HepG2 (cell line): Measurements from ENCODE around the gene LRRC74B. TPM values are rescaled to one million over a fixed set of nuclear protein-coding genes. Genes with fewer than 3 reads are reported as not detected.

ENCODE experiments used
- ATAC-seq: fragments of 200-7000 bp; cut with Tn5 transposase; 3 replicates; pipeline ENCODE4 v1.9.1; 2020; ENCODE audit warnings: mild to moderate bottlenecking, moderate library complexity
- BruUV-seq: library from RNA; stranded (reverse); fragments of 400-500 nt; replicated peaks from 2 replicates; lab custom pipeline; 2021; lab: Mats Ljungman, UMichigan
- CTCF ChIA-PET: fragments of 300-600 bp; formaldehyde crosslinking; extraction: SDS; loops from one replicate; lab custom pipeline; 2021; ENCODE audit warnings: low total read pairs, inconsistent platforms, low intra/inter-chr PET ratio; lab: Yijun Ruan, JAX
- POLR2A ChIA-PET: fragments of 350-600 bp; sonication (Branson Sonifier 250); formaldehyde crosslinking; loops from one replicate; lab custom pipeline; 2020; ENCODE audit warnings: antibody characterized with exemption, inconsistent platforms; lab: Yijun Ruan, JAX
- DNase-seq: peaks from one replicate; pipeline ENCODE4 v3.0.0-alpha.2; 2015; ENCODE audit warnings: low spot score
- FAIRE-seq: peaks from 3 replicates; lab custom pipeline; 2011; peaks lifted over from hg19 to GRCh38; lab: Jason Lieb, UNC
- H2AFZ ChIP-seq: one replicate; pipeline ENCODE4 v1.6.1; 2011; ENCODE audit warnings: low read length, inconsistent platforms
- H3K27ac ChIP-seq: fragments of 300-600 bp; 3 replicates; pipeline ENCODE4 v1.8.0; 2011; ENCODE audit warnings: mixed run types, mild to moderate bottlenecking, mixed read lengths, low read length, inconsistent platforms; ENCODE audit not compliant: insufficient read depth; ENCODE audit errors: extremely low read length
- H3K27me3 ChIP-seq, 2 experiments: fragments of 200-600 bp in 1 of 2; 2 replicates in 1 of 2; 3 replicates in 1 of 2; pipeline versions ENCODE4 v1.6.0 to v1.8.0; 2011; ENCODE audit warnings: low read length in 2 of 2, mild to moderate bottlenecking in 2 of 2, moderate library complexity in 2 of 2, inconsistent platforms in 1 of 2; ENCODE audit not compliant: insufficient read depth in 2 of 2, control insufficient read depth in 1 of 2
- H3K36me3 ChIP-seq, 2 experiments: fragments of 200-600 bp in 1 of 2; replicated peaks in 1 of 2; 2 replicates in 1 of 2; 3 replicates in 1 of 2; pipeline versions ENCODE4 v1.5.1 to v1.8.0; 2011; ENCODE audit warnings: low read length in 2 of 2, inconsistent platforms in 1 of 2; ENCODE audit not compliant: insufficient read depth in 2 of 2, control insufficient read depth in 1 of 2
- H3K4me1 ChIP-seq: 2 replicates; pipeline ENCODE4 v1.5.1; 2012; ENCODE audit warnings: low read length, inconsistent platforms; ENCODE audit not compliant: insufficient read depth
- H3K4me2 ChIP-seq: 2 replicates; pipeline ENCODE4 v1.6.0; 2011; ENCODE audit warnings: low read depth, low read length, inconsistent platforms
- H3K4me3 ChIP-seq, 3 experiments: fragments of 200-600 bp in 1 of 3; sonication (generic), shearing (Covaris generic) in 1 of 3; replicated peaks in 1 of 3; 2 replicates each; pipeline ENCODE4 v1.5.1; 2011 to 2016; ENCODE audit warnings: low read length in 3 of 3, inconsistent platforms in 2 of 3, low read depth in 2 of 3, mild to moderate bottlenecking in 2 of 3, control low read depth in 1 of 3, mixed read lengths in 1 of 3; ENCODE audit not compliant: insufficient read depth in 1 of 3
- H3K79me2 ChIP-seq: one replicate; pipeline ENCODE4 v1.6.1; 2011; ENCODE audit warnings: low read length, inconsistent platforms; ENCODE audit not compliant: insufficient read depth
- H3K9ac ChIP-seq: 2 replicates; pipeline ENCODE4 v1.6.0; 2011; ENCODE audit warnings: mild to moderate bottlenecking, low read depth, low read length, inconsistent platforms; ENCODE audit not compliant: insufficient read depth
- H3K9me3 ChIP-seq: 2 replicates; pipeline ENCODE4 v1.5.1; 2012; ENCODE audit warnings: mild to moderate bottlenecking, low read length
- H4K20me1 ChIP-seq: 2 replicates; pipeline ENCODE4 v1.6.0; 2011; ENCODE audit warnings: inconsistent platforms, mild to moderate bottlenecking, low read length, moderate library complexity; ENCODE audit not compliant: insufficient read depth
- PHF21A ChIP-seq: sonication (generic); formaldehyde crosslinking; IDR thresholded peaks from 2 replicates; pipeline ENCODE4 v1.5.0; 2020; ENCODE audit warnings: mild to moderate bottlenecking, missing genetic modification reagents
- POLR2AphosphoS2 ChIP-seq: IDR thresholded peaks from 2 replicates; pipeline ENCODE4 v1.6.1; 2011; ENCODE audit warnings: low read depth, low read length, improper control_type of control experiment
- SIX1 ChIP-seq: sonication (generic); formaldehyde crosslinking; IDR thresholded peaks from 2 replicates; pipeline ENCODE4 v1.4.0; 2020; ENCODE audit warnings: missing genetic modification reagents, borderline replicate concordance
- TBL1XR1 ChIP-seq: fragments of 150-350 bp; IDR thresholded peaks from 2 replicates; pipeline ENCODE4 v1.6.1; 2014; ENCODE audit warnings: borderline replicate concordance, low read length; ENCODE audit not compliant: partially characterized antibody
- THAP11 ChIP-seq: IDR thresholded peaks from 2 replicates; pipeline ENCODE4 v1.6.1; 2016; ENCODE audit warnings: missing biosample characterization, missing genetic modification reagents
- XRCC5 ChIP-seq: fragments of 200-400 bp; formaldehyde crosslinking; optimal IDR thresholded peaks from 2 replicates; pipeline ENCODE3; 2017; ENCODE audit warnings: mild to moderate bottlenecking, low read length
- ZNF124 ChIP-seq: sonication (generic); formaldehyde crosslinking; IDR thresholded peaks from 2 replicates; pipeline ENCODE4 v1.4.0; 2020; ENCODE audit warnings: missing genetic modification reagents
- WGBS: methylation state at CpG from one replicate; pipeline ENCODE4 v1.1.6; 2017; ENCODE audit warnings: low lambda C conversion rate; 5-methylcytosine and 5-hydroxymethylcytosine counted together
- in situ Hi-C: cut with HindIII; loops from 2 replicates; pipeline ENCODE4 v1.10.0; 2017; ENCODE audit warnings: low pct_unique_long_range_greater_than_20kb; ENCODE audit not compliant: extremely low pct_ligation_motif_present
- intact Hi-C: fragments of 100-400 bp; cut with micrococcal nuclease; formaldehyde crosslinking; loops from one replicate; pipeline ENCODE4 v1.10.0; 2022; ENCODE audit not compliant: unreplicated experiment
- polyA plus RNA-seq, 8 experiments: library from polyadenylated mRNA; depleted of rRNA in 3 of 8; stranded (reverse) in 7 of 8; unstranded in 1 of 8; fragments of >200 nt; fragmentation: Illumina TruSeq in 4 of 8; extraction: Trizol in 4 of 8; gene quantifications; 2 replicates each; pipeline versions ENCODE4 v1.2.1 to v1.2.3, GENCODE V29; 2011 to 2016; ENCODE audit warnings: low read depth in 4 of 8, missing spikeins in 1 of 8, mixed read lengths in 1 of 8; ENCODE audit not compliant: insufficient read depth in 1 of 8
- total RNA-seq, 5 experiments: library from RNA; depleted of rRNA; stranded (reverse); fragments of >200 nt; fragmentation: Illumina TruSeq; extraction: Trizol; gene quantifications; 2 replicates each; pipeline ENCODE4 v1.2.3, GENCODE V29; 2016; ENCODE audit warnings: low read depth in 1 of 5
- TF ChIP-seq, protein P1 (sequence below): sonication (generic); formaldehyde crosslinking; IDR thresholded peaks from 2 replicates; pipeline ENCODE4 v1.8.1; 2023; ENCODE audit warnings: mild to moderate bottlenecking, missing genetic modification reagents
- TF ChIP-seq, protein P2 (sequence below): sonication (generic); formaldehyde crosslinking; IDR thresholded peaks from 2 replicates; pipeline ENCODE4 v1.4.0; 2020; ENCODE audit warnings: missing genetic modification reagents
- TF ChIP-seq, protein P3 (sequence below): IDR thresholded peaks from 2 replicates; pipeline ENCODE4 v1.6.1; 2016; ENCODE audit warnings: mild to moderate bottlenecking, missing biosample characterization, missing genetic modification reagents
- TF ChIP-seq, protein P4 (sequence below): sonication (generic); formaldehyde crosslinking; IDR thresholded peaks from 2 replicates; pipeline ENCODE4 v1.5.0; 2020; ENCODE audit warnings: missing genetic modification reagents, mild to moderate bottlenecking, borderline replicate concordance

The LRRC74B gene
- total and polyA plus RNA-seq, 2 of the 13 experiments (the other 11 are each of a cell fraction or from before 2014, with no cell fraction given): not detected

DNA sequence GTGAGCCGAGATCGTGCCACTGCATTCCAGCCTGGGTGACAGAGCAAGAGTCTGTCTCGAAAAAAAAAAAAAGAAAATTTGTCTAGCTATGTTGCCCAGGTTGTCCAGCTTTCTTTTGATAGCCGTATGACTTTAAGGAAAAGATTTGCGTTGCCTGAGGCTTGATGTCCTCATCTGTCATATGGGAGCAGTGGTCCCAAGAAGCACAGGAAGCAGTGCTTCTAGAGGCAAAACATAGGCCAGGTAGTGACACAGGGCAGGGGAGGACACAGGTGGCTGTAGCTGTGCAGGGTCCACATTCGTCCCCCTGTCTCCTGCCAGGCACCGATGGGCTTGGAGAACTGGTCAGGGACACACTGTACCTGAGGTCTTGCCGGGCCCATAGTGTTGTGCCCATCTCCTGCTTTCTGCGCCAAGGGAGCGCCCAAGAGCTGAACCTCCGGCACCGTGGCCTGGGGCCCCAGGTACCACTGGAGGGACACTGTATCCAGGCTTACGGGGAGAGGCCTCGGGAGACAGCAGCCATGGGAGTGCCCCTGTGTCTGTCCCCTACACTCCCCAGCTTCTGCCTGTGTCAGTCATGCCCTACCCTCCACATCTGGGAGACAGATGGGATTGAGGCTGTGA lies 1.4 kb downstream of the LRRC74B start:
- ChIA-PET POLR2A (no interaction called here), CTCF (no interaction called here)
- H4K20me1 ChIP-seq: no peaks in the 10 kb centered on the region; the same call in 1 of the 2 replicates
- H3K36me3 ChIP-seq: no peaks in the 10 kb centered on the region
- ATAC-seq: no peak
- BruUV-seq: no TSS peak
- H3K4me2 ChIP-seq: no peak overlapping the region
- H3K27ac ChIP-seq: no peak overlapping the region
- H3K9ac ChIP-seq: no peak overlapping the region
- H2AFZ ChIP-seq: no peak overlapping the region
- no peaks in the 10 kb centered on the region for H3K9me3 ChIP-seq
- no peaks in the 10 kb centered on the region for H3K79me2 ChIP-seq
- peaks cover 12% of the 10 kb centered on the region; the same call in 1 of the 2 replicates for H3K4me1 ChIP-seq
- TF ChIP-seq, protein P1, sequence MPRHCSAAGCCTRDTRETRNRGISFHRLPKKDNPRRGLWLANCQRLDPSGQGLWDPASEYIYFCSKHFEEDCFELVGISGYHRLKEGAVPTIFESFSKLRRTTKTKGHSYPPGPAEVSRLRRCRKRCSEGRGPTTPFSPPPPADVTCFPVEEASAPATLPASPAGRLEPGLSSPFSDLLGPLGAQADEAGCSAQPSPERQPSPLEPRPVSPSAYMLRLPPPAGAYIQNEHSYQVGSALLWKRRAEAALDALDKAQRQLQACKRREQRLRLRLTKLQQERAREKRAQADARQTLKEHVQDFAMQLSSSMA: no peak
- TF ChIP-seq SIX1 (CRISPR knock-in tag): no peak
- no peak for TF ChIP-seq TBL1XR1
- TF ChIP-seq, protein P2, sequence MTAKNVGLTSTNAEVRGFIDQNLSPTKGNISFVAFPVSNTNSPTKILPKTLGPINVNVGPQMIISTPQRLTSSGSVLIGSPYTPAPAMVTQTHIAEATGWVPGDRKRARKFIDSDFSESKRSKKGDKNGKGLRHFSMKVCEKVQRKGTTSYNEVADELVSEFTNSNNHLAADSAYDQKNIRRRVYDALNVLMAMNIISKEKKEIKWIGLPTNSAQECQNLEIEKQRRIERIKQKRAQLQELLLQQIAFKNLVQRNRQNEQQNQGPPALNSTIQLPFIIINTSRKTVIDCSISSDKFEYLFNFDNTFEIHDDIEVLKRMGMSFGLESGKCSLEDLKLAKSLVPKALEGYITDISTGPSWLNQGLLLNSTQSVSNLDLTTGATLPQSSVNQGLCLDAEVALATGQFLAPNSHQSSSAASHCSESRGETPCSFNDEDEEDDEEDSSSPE (CRISPR knock-in tag): no peak
- no peak for TF ChIP-seq PHF21A (CRISPR knock-in tag)
- TF ChIP-seq, protein P3, sequence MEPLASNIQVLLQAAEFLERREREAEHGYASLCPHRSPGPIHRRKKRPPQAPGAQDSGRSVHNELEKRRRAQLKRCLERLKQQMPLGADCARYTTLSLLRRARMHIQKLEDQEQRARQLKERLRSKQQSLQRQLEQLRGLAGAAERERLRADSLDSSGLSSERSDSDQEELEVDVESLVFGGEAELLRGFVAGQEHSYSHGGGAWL (CRISPR knock-in tag): no peak
- TF ChIP-seq, protein P4, sequence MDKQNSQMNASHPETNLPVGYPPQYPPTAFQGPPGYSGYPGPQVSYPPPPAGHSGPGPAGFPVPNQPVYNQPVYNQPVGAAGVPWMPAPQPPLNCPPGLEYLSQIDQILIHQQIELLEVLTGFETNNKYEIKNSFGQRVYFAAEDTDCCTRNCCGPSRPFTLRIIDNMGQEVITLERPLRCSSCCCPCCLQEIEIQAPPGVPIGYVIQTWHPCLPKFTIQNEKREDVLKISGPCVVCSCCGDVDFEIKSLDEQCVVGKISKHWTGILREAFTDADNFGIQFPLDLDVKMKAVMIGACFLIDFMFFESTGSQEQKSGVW (CRISPR knock-in tag): no peak
- TF ChIP-seq ZNF124 (CRISPR knock-in tag): no peak
- TF ChIP-seq XRCC5: no peak
- no peak for TF ChIP-seq POLR2AphosphoS2
- no peak for TF ChIP-seq THAP11
- WGBS: 26% methylated on average over 5 of the region's 14 CpGs
- peaks cover 7 to 37% of the 10 kb centered on the region in 2 experiments; a peak in 4 of 5 replicates for H3K27me3 ChIP-seq
- in situ Hi-C loops: no loop called here
- H3K4me3 ChIP-seq: no peak overlapping the region
- no peak for DNase-seq
- FAIRE-seq: no peak
- intact Hi-C loops: no loop called here
